Measurements from ENCODE around the gene VWA5B2. TPM values are rescaled to one million over a fixed set of nuclear protein-coding genes. Genes with fewer than 3 reads are reported as not detected.

The VWA5B2 gene
- polyA plus RNA-seq, 1 donor from 2014 or later: 0.33 TPM

DNA sequence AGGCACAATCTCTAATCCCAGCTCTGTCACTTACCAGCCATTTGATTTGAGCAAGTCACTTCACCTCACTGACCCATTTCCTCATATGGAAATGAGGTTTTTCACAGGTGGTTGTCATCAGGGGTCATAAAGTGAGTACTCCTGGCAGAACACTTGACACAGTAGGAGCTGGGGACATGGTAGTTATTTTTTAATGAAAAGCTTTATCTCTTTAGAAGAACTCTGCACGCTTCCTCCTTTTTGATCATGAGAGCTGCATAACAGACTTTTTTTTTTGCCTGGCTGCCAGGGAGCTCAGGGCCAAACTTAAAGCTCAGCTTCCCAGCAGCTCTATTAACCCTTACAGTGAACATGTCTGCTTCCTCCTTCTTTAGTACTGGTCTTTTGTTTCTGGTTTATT lies 8.4 kb downstream of the VWA5B2 start:
- Histone ChIP-seq H3K79me2 (replicated peaks; ENCODE audit: insufficient read depth, low read length) (no peaks in the 10 kb centered on the region), H3K9ac (ENCODE audit: low read length) (no peak overlapping the region), H4K20me1 (ENCODE audit: insufficient read depth) (no peaks in the 10 kb centered on the region), H3K9me2 (ENCODE audit: insufficient read depth, low read length) (no peaks in the 10 kb centered on the region), H3K4me2 (ENCODE audit: low read length) (no peak overlapping the region), H3K4me3 (ENCODE audit: low read length) (no peak overlapping the region), H3K9me3 (ENCODE audit: low read length) (no peaks in the 10 kb centered on the region), H3F3A (ENCODE audit: insufficient read depth, low read length, poor library complexity, severe bottlenecking) (no peaks in the 10 kb centered on the region), H3K27me3 (ENCODE audit: insufficient read depth, low read depth, low read length) (peaks cover 13% of the 10 kb centered on the region), H3K36me3 (ENCODE audit: insufficient read depth, low read length) (no peaks in the 10 kb centered on the region), H2AFZ (ENCODE audit: low read depth, low read length) (no peak overlapping the region), H3K27ac (ENCODE audit: low read length) (no peak overlapping the region)
- no peak for TF ChIP-seq RAD21 (conservative IDR thresholded peaks at IDR 0.05)
- no peak for TF ChIP-seq TAF1 (IDR thresholded peaks at IDR 0.05; ENCODE audit: low read depth)
- no peak for TF ChIP-seq EP300 (conservative IDR thresholded peaks at IDR 0.05; ENCODE audit: poor library complexity, severe bottlenecking)
- TF ChIP-seq POLR2AphosphoS5 (IDR thresholded peaks at IDR 0.05): no peak
- TF ChIP-seq, protein P1, sequence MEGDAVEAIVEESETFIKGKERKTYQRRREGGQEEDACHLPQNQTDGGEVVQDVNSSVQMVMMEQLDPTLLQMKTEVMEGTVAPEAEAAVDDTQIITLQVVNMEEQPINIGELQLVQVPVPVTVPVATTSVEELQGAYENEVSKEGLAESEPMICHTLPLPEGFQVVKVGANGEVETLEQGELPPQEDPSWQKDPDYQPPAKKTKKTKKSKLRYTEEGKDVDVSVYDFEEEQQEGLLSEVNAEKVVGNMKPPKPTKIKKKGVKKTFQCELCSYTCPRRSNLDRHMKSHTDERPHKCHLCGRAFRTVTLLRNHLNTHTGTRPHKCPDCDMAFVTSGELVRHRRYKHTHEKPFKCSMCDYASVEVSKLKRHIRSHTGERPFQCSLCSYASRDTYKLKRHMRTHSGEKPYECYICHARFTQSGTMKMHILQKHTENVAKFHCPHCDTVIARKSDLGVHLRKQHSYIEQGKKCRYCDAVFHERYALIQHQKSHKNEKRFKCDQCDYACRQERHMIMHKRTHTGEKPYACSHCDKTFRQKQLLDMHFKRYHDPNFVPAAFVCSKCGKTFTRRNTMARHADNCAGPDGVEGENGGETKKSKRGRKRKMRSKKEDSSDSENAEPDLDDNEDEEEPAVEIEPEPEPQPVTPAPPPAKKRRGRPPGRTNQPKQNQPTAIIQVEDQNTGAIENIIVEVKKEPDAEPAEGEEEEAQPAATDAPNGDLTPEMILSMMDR (IDR thresholded peaks at IDR 0.05; ENCODE audit: poor library complexity, severe bottlenecking): no peak
- TF ChIP-seq EZH2 (IDR thresholded peaks at IDR 0.05; ENCODE audit: borderline replicate concordance, insufficient read depth, low read length, poor library complexity, severe bottlenecking): no peak
- TF ChIP-seq MXI1 (conservative IDR thresholded peaks at IDR 0.05; ENCODE audit: poor library complexity, severe bottlenecking): no peak
- TF ChIP-seq SMC3 (conservative IDR thresholded peaks at IDR 0.05; ENCODE audit: poor library complexity): no peak
- no peak for TF ChIP-seq REST (IDR thresholded peaks at IDR 0.05; ENCODE audit: borderline replicate concordance)

DNA sequence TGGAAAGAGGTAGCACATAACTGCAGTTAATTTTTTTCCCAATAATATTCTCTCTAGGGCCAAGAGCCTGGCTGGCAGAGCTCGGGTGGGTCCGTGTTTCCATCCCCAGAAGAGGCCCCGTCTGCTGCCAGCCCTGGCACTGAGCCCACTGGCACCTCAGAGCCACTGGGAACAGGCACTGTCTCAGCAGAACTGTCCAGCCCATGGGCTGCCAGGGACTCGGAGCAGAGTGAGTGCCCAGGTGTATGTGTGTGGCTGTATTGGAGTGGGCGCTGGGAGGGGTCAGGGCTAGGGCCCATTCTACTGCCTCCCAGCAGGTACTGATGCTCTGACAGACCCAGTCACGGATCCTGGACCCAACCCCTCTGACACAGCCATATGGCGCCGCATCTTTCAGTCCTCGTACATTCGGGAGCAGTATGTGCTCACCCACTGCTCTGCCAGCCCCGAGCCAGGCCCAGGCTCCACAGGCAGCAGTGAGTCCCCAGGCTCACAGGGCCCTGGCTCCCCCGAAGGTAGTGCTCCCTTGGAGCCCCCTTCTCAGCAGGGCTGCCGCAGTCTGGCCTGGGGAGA lies 8.9 kb downstream of the VWA5B2 start:
- TF ChIP-seq EP300 (conservative IDR thresholded peaks at IDR 0.05; ENCODE audit: poor library complexity, severe bottlenecking) (no peak), RAD21 (conservative IDR thresholded peaks at IDR 0.05) (no peak), MXI1 (conservative IDR thresholded peaks at IDR 0.05; ENCODE audit: poor library complexity, severe bottlenecking) (no peak), SMC3 (conservative IDR thresholded peaks at IDR 0.05; ENCODE audit: poor library complexity) (no peak), TAF1 (IDR thresholded peaks at IDR 0.05; ENCODE audit: low read depth) (no peak), EZH2 (IDR thresholded peaks at IDR 0.05; ENCODE audit: borderline replicate concordance, insufficient read depth, low read length, poor library complexity, severe bottlenecking) (no peak), REST (IDR thresholded peaks at IDR 0.05; ENCODE audit: borderline replicate concordance) (no peak), POLR2AphosphoS5 (IDR thresholded peaks at IDR 0.05) (no peak)
- TF ChIP-seq, protein P1 (IDR thresholded peaks at IDR 0.05; ENCODE audit: poor library complexity, severe bottlenecking): no peak
- no peaks in the 10 kb centered on the region for H3K9me2 ChIP-seq (ENCODE audit: insufficient read depth, low read length)
- H3K4me2 ChIP-seq (ENCODE audit: low read length): no peak overlapping the region
- no peaks in the 10 kb centered on the region for H3F3A ChIP-seq (ENCODE audit: insufficient read depth, low read length, poor library complexity, severe bottlenecking)
- no peaks in the 10 kb centered on the region for H3K36me3 ChIP-seq (ENCODE audit: insufficient read depth, low read length)
- H3K27me3 ChIP-seq (ENCODE audit: insufficient read depth, low read depth, low read length): peaks cover 8% of the 10 kb centered on the region
- no peaks in the 10 kb centered on the region for H4K20me1 ChIP-seq (ENCODE audit: insufficient read depth)
- H3K9ac ChIP-seq (ENCODE audit: low read length): no peak overlapping the region
- no peak overlapping the region for H3K27ac ChIP-seq (ENCODE audit: low read length)
- no peak overlapping the region for H2AFZ ChIP-seq (ENCODE audit: low read depth, low read length)
- H3K4me3 ChIP-seq (ENCODE audit: low read length): no peak overlapping the region
- no peaks in the 10 kb centered on the region for H3K9me3 ChIP-seq (ENCODE audit: low read length)
- H3K79me2 ChIP-seq (replicated peaks; ENCODE audit: insufficient read depth, low read length): no peaks in the 10 kb centered on the region

Data from neural cell (in vitro differentiated cells).